ENCODE measurements around the gene DOCK1. TPM values are rescaled to one million over a fixed set of nuclear protein-coding genes. Genes with fewer than 3 reads are reported as not detected.

The DOCK1 gene
- total RNA-seq, 1 donor from 2014 or later = 16.8 TPM

GRCh38 chr10:127310923-127311322 is 405.7 kb downstream of the DOCK1 start:
- Histone ChIP-seq H3K4me1 (peaks cover 22% of the 10 kb centered on the region), H3K36me3 (no peaks in the 10 kb centered on the region), H3K9me3 (replicated peaks) (no peaks in the 10 kb centered on the region), H3K27me3 (ENCODE audit: low read depth) (no peaks in the 10 kb centered on the region), H3K27ac (replicated peaks) (no peak overlapping the region), H3K4me3 (no peak overlapping the region)
- intact Hi-C loops (cut with micrococcal nuclease) = no loop called here
- TF ChIP-seq CTCF (IDR thresholded peaks at IDR 0.05; ENCODE audit: borderline replicate concordance) = no peak
- DNase-seq = no peak

DNA sequence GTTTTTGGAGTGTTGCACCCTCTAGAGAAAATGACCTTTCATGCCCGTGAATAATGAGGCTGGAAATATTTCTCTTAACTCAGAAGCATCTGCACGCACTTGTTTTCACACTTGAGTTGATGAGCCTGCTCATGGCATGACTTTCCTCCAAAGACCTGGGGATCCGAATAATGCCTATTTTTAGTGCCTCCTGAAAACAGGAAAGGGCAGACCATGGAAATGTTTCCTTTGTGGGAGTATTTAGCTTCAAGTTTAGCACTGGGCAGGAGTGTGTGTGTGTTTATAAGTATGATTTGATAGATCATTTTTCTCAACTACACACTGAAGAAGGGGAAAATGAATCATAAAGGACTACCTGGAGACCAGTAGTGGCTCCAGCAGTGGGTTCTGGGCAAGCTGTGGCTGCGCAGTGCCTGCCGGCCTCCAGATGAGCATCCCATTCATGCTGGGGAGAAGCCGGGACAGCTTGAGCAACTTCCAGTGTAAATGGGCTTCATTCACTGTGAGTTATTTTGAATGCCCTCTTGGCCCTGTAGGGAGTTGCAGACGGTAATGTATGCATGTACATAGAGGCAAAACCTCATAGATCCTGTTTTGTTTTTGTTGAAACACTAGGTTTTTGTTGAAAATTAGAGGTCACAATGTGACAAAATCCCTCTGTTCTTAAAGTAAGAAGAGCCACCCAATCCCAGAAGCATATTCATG is 408.9 kb downstream of the DOCK1 start:
- no peak for TF ChIP-seq CTCF (IDR thresholded peaks at IDR 0.05; ENCODE audit: borderline replicate concordance)
- H3K27me3 ChIP-seq (ENCODE audit: low read depth) = no peaks in the 10 kb centered on the region
- no peaks in the 10 kb centered on the region for H3K9me3 ChIP-seq (replicated peaks)
- intact Hi-C loops (cut with micrococcal nuclease) = no loop called here
- no peak for DNase-seq
- H3K27ac ChIP-seq (replicated peaks) = peak overlapping the region; percentile 27
- peak overlapping the region; percentile 17 for H3K4me3 ChIP-seq
- no peaks in the 10 kb centered on the region for H3K36me3 ChIP-seq
- peaks cover 22% of the 10 kb centered on the region for H3K4me1 ChIP-seq

DNA sequence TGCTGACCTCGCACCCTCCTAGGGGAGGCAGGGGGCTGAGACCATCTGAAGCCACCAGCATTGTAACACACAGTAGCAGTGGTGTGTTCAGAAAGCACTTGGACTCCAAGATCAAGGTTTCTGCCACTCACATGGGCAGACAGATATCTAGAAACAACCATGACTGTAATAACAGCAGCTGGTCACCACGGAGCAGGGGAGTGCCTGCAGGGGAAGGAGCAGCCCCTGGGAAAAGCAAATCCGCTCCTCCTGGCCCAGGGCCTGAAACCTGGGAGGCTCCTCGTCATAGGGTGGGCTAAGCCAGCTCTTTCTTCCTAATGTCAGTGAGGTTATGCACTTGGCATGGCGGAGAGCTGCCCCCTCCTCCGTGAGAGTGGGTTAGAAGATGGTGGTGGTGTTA is 409.6 kb downstream of the DOCK1 start:
- intact Hi-C loops (cut with micrococcal nuclease) = no loop called here
- H3K27ac ChIP-seq (replicated peaks) = peak overlapping the region; percentile 27
- H3K27me3 ChIP-seq (ENCODE audit: low read depth) = no peaks in the 10 kb centered on the region
- no peaks in the 10 kb centered on the region for H3K36me3 ChIP-seq
- H3K9me3 ChIP-seq (replicated peaks) = no peaks in the 10 kb centered on the region
- TF ChIP-seq CTCF (IDR thresholded peaks at IDR 0.05; ENCODE audit: borderline replicate concordance) = no peak
- H3K4me1 ChIP-seq = peaks cover 22% of the 10 kb centered on the region
- no peak for DNase-seq
- no peak overlapping the region for H3K4me3 ChIP-seq

- H3K36me3 ChIP-seq = no peaks in the 10 kb centered on the region
- no peak for TF ChIP-seq CTCF (IDR thresholded peaks at IDR 0.05; ENCODE audit: borderline replicate concordance)
- H3K4me1 ChIP-seq = peaks cover 22% of the 10 kb centered on the region
- no peak overlapping the region for H3K27ac ChIP-seq (replicated peaks)
- intact Hi-C loops (cut with micrococcal nuclease) = no loop called here
- H3K4me3 ChIP-seq = no peak overlapping the region
- no peak for DNase-seq
- no peaks in the 10 kb centered on the region for H3K9me3 ChIP-seq (replicated peaks)
- H3K27me3 ChIP-seq (ENCODE audit: low read depth) = no peaks in the 10 kb centered on the region
Observed at GRCh38 chr10:127315888-127316287, 410.7 kb downstream of the DOCK1 start.

- peaks cover 14% of the 10 kb centered on the region for H3K4me1 ChIP-seq
- no peak for TF ChIP-seq CTCF (IDR thresholded peaks at IDR 0.05; ENCODE audit: borderline replicate concordance)
Observed at GRCh38 chr10:127318396-127318795, 413.2 kb downstream of the DOCK1 start.

More at GRCh38 chr10:127318396-127318795, 413.2 kb downstream of the DOCK1 start:
- Histone ChIP-seq H3K36me3 (peaks cover 5% of the 10 kb centered on the region), H3K9me3 (replicated peaks) (no peaks in the 10 kb centered on the region), H3K27me3 (ENCODE audit: low read depth) (no peaks in the 10 kb centered on the region), H3K4me3 (no peak overlapping the region), H3K27ac (replicated peaks) (no peak overlapping the region)
- intact Hi-C loops (cut with micrococcal nuclease) = no loop called here
- no peak for DNase-seq

Measured in left ventricle myocardium inferior (tissue), 1 donor.